Measurements from ENCODE around the gene YIF1A. TPM values are rescaled to one million over a fixed set of nuclear protein-coding genes. Genes with fewer than 3 reads are reported as not detected.
A peak's percentile ranks its signal among the peaks of the same experiment; 100 is the strongest.
"Not testable (repeated sequence)": the region's sequence is repeated elsewhere in the genome, so short reads cannot be mapped to it uniquely, and the experiment has no call there.

Gene YIF1A
- polyA plus RNA-seq, 5 donors: 26.3 to 66.5 (median 38.8) TPM

- no peak for DNase-seq
These were observed 14.7 kb downstream of the YIF1A start for GRCh38 chr11:66274219-66274618.

- DNase-seq: no peak
These were observed 16.3 kb downstream of the YIF1A start for GRCh38 chr11:66272596-66272995.

- DNase-seq: no peak
These were observed 17.1 kb downstream of the YIF1A start for GRCh38 chr11:66271816-66272215.

GRCh38 chr11:66268952-66269905 lies 19.7 kb downstream of the YIF1A start:
- peak in 1 of 2 donors; percentile 23 for DNase-seq

GRCh38 chr11:66268244-66268951 lies 20.5 kb downstream of the YIF1A start, which contains the start of gene RAB1B:
RAB1B (plus strand) TSS chr11:66268639; CDS start chr11:66268680, 41 bp downstream.
- peak; percentile 100 for DNase-seq

GRCh38 chr11:66267379-66268243 lies 21.3 kb downstream of the YIF1A start:
- peak; percentile 92 to 93 for DNase-seq

- no peak for DNase-seq
These were observed 21.9 kb downstream of the YIF1A start for GRCh38 chr11:66267039-66267378.

- DNase-seq: no peak
These were observed 22.4 kb downstream of the YIF1A start for GRCh38 chr11:66266378-66267038.

GRCh38 chr11:66265531-66266377 lies 23.2 kb downstream of the YIF1A start:
- no peak for DNase-seq

GRCh38 chr11:66264914-66265313 lies 24.0 kb downstream of the YIF1A start:
- DNase-seq: no peak

GRCh38 chr11:66264383-66264782 lies 24.6 kb downstream of the YIF1A start:
- no peak for DNase-seq

GRCh38 chr11:66263785-66264184 lies 25.2 kb downstream of the YIF1A start:
- DNase-seq: no peak

- no peak for DNase-seq
These were observed 25.7 kb downstream of the YIF1A start for GRCh38 chr11:66263231-66263630.

GRCh38 chr11:66262696-66263095 lies 26.2 kb downstream of the YIF1A start:
- no peak for DNase-seq

- no peak for DNase-seq
These were observed 26.8 kb downstream of the YIF1A start for GRCh38 chr11:66262191-66262590.

- no peak for DNase-seq
These were observed 27.4 kb downstream of the YIF1A start for GRCh38 chr11:66261578-66261977.

GRCh38 chr11:66259956-66260355 lies 29.0 kb downstream of the YIF1A start:
- DNase-seq: no peak

GRCh38 chr11:66259225-66259624 lies 29.7 kb downstream of the YIF1A start:
- DNase-seq: no peak

GRCh38 chr11:66258473-66258893 lies 30.5 kb downstream of the YIF1A start:
- DNase-seq: no peak

- not testable (repeated sequence) for DNase-seq
These were observed 35.9 kb downstream of the YIF1A start for GRCh38 chr11:66253081-66253480.

Measured in right lung (tissue), 5 donors.